NCI-H128 (cell line): ENCODE results near the gene FGF11.

Experiments
- DNase-seq: peaks from one replicate; lab custom pipeline; 2025; ENCODE audit not compliant: unreplicated experiment; lab: John Stamatoyannopoulos, UW

Gene FGF11

GRCh38 chr17:7439462-7440112 is at the start of gene FGF11:
Gene FGF11, plus strand, starts transcription at chr17:7439512. Its CDS starts 109 bp downstream, at chr17:7439621.
- no peak for DNase-seq

- no peak for DNase-seq
Measured at GRCh38 chr17:7389924-7390910, 49.1 kb upstream of the FGF11 start.

- no peak for DNase-seq
Measured at GRCh38 chr17:7391307-7391706, 48.0 kb upstream of the FGF11 start.

- no peak for DNase-seq
Measured at GRCh38 chr17:7392696-7393612, 46.4 kb upstream of the FGF11 start.

DNA sequence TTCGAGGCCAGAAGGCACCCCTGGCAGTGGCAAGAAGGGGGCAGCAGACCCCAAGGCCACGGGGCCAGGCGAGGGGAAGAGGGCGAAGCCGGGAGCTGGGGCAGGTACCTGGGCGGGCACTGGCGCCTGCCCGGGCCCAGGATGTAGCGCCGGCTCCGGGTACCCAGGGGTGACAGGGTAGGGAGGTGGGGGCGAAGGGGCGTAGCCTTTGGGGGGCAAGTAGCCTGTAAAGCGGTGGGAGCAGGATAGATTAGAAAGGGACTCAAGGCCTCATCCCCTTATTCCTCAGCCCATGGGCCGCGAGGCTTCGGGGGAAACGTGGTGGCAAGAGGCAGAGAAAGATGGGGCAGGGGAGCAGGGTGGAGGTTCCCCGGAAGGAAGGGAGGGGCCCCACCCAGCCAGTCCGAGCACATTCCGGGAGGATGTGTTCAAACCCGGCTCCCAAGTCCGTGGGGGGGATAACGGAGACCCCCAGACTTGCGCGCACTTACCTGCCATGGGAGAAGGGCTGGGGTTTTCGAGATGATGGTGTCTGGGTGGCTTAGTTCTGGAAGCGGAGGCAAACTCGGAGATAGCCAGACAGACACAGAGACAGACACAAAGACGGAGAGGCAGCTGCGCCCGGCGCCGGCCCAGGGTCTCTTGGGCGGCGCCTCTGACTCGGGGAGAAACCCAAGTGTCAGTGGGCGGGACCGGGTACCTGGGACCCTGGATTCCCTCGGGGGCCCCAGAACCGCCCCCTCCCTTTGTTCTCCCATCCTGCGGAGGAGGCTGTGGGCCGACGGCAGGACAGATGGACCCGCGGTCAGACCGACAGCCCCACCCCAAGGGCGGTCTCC is 45.5 kb upstream of the FGF11 start:
- no peak for DNase-seq

DNA sequence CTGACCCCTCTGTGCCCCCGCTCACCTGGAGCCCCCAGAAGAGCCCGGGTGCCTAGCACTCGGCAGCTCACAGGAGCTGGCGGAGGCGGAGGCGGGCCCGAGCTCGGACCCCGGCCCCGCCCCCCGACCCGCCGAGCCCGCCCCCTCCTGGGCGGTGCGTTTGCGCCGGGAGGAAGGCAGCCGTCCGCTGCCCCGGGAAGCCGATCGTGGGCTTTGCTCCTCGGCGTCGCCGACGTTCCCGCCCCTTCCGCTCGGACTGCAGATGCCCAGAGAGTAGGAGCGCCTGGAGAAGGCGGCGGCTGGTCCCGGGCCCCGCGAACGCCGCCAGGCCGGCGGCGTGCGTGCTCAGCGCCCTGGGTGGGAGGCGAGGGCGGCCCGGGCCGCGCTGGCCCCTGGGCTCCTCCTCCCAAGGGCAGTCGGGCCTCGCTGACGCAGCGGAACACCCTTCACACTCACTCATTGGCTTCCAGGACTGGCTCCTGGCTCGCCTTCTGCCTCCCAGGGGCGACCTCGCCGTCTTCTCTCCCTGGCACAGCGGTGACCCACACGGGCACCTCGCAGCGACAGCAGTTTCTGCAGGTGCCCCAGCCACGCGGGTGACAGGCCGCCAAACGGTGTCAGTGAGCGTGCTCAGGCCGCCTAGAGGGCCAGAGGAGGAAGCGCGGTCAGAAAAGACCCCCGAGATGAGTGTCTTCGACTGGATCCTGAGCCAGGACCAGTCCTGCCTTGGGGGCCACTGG is 44.7 kb upstream of the FGF11 start, which contains the start of gene PLSCR3:
TSS of gene PLSCR3 (minus strand) at position 74 of the 740 bp plus-strand sequence. CDS start 415 bp downstream, outside the sequence.
- DNase-seq, result peak; percentile 11

- no peak for DNase-seq
Measured at GRCh38 chr17:7396147-7396546, 43.2 kb upstream of the FGF11 start.

GRCh38 chr17:7398612-7399011 is 40.7 kb upstream of the FGF11 start:
- DNase-seq, result no peak

- DNase-seq, result no peak
Measured at GRCh38 chr17:7403043-7403726, 36.1 kb upstream of the FGF11 start.

DNA sequence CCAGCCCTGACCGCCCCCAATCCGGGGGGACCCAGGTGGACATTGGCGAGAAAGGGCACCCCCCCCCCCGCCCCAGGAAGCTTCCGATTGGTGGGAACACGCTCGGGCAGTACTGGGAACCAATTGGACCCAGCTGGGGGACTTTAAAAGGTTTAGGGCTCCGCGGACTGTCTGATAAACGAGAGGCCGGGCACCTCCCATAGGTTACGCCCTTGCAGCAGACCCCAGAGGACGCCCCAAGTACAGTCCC is 35.7 kb upstream of the FGF11 start:
- DNase-seq, result no peak

DNA sequence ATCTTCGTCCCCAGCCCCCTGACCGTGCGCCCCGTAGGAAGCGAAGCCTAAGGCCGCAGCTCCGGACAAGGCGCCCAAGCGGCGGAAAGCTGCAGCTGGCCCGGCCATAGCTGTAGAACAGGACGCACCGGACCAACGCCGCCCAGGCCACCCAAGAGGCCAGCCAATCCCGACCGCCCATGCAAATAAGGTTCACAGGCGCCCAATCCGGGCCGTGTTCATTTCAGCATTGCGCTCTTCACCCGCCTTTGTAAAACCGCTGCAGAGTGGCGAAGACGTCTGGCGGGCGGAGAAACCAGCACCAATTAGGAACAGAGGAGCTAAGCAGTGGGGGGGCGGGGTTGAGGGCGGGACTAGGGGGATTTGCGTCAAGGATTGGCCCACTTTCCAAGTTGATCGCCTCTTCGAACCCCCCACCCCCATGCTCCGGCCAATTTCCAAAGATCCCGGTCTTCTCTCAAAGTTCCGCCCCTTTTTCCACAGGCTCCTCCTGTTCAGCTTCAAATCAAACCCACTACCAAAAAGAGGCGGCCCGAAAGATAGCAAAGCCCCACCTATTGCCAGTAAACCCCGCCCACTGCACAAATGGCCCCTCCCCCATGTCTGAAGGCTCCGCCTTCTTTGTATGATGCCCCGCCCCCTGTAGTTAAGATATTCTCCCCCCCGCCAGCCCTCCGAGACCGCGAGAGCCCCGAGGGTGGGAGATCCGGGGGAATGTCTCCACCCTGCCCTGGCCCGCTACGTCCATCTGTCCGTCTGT is 35.2 kb upstream of the FGF11 start, which contains the start of gene TMEM256:
TSS of gene TMEM256 (minus strand) at position 121 of the 760 bp plus-strand sequence. CDS start at position 108, 13 bp downstream.
- peak; percentile 90 for DNase-seq

GRCh38 chr17:7404737-7405349 is 34.5 kb upstream of the FGF11 start:
- no peak for DNase-seq

- DNase-seq, result no peak
Measured at GRCh38 chr17:7405350-7406234, 33.7 kb upstream of the FGF11 start.

GRCh38 chr17:7406235-7406825 is 33.0 kb upstream of the FGF11 start:
- DNase-seq, result no peak

DNA sequence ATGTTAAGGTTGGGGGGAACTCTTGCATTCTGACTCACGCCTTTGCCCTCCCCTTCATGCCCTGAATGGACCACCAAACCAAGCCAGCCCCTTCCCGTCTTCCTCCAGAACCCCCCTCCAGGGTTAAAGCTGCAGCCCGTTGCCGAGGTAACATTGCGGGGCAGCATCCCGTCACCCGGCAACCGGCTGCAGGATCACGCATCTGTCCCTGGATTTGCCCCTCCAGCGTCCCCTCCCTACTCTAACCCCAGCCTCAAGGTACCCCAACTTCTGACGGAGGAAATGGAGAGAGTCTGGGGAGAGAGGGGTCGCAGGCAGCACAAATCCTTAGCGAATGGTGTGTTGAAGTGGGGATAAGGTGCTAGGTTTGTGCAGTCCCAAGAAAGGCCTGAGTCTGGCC is 32.2 kb upstream of the FGF11 start:
- no peak for DNase-seq

DNA sequence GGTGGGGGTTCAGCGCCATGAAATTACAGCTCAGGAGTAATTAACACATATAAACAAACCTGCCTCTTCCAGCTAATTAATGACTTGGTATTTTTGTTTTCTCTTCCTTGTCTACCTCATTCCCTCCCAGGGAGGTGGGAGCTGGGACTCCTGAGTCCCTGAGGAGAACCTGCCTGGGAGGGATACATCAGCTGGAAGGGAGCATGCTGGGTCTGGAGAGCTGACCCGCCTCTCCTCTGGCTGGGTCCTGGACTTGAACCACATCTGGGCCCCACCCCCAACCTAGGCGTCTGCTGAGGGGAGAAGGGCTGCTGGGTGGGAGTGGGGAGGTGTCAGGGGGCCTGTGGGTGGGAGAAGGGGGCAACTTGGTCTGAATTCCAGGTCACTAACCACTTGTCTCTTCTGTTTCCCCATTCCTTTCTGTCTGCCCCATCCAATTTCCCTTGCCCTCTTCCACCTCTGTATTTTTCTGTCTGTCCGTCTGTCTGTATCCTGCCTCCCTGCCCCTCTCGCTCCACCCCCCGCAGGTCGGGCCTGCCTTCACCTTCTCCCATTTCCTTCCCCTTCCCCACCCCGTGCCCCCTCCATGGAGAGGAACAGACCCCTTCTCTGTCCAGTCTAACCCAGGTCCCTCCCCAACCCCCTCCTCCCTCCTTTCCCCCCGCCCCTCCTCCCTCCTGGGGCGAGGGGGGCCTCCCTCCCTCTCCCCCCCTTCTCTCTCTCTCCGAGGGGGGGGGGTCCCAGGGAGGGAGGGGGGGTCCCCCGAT is 31.6 kb upstream of the FGF11 start, which contains the start of gene NLGN2:
TSS of gene NLGN2 (plus strand) at position 361 of the 767 bp plus-strand sequence. CDS start 411 bp downstream, outside the sequence.
- DNase-seq, result no peak
